AG08395 (cell line): ENCODE data around the gene BPNT1.
"Not testable (repeated sequence)": the region's sequence is repeated elsewhere in the genome, so short reads cannot be mapped to it uniquely, and the experiment has no call there.

Source experiments
- DNase-seq: peaks from one replicate; pipeline ENCODE4 v3.0.0; 2012; ENCODE audit warnings: mixed read lengths, low spot score

BPNT1 gene

GRCh38 chr1:220089650-220090556 is at the start of gene BPNT1:
Gene BPNT1, minus strand, starts transcription at chr1:220089788. Its CDS starts 9,942 bp downstream, at chr1:220079846.
- DNase-seq: peak; percentile 97

- DNase-seq: no peak
Measured at GRCh38 chr1:220137019-220137786, 47.6 kb upstream of the BPNT1 start.

GRCh38 chr1:220135755-220136154 is 46.2 kb upstream of the BPNT1 start:
- no peak for DNase-seq

GRCh38 chr1:220129479-220130210 is 40.1 kb upstream of the BPNT1 start:
- no peak for DNase-seq

GRCh38 chr1:220127076-220127475 is 37.5 kb upstream of the BPNT1 start:
- no peak for DNase-seq

GRCh38 chr1:220124542-220124941 is 35.0 kb upstream of the BPNT1 start:
- DNase-seq: peak; percentile 25

- DNase-seq: no peak
Measured at GRCh38 chr1:220123889-220124288, 34.3 kb upstream of the BPNT1 start.

GRCh38 chr1:220123066-220123465 is 33.5 kb upstream of the BPNT1 start:
- DNase-seq: no peak

- DNase-seq: no peak
Measured at GRCh38 chr1:220121791-220122530, 32.4 kb upstream of the BPNT1 start.

GRCh38 chr1:220119043-220119512 is 29.5 kb upstream of the BPNT1 start:
- DNase-seq: no peak

- DNase-seq: peak; percentile 26
Measured at GRCh38 chr1:220113136-220113695, 23.6 kb upstream of the BPNT1 start.

- DNase-seq: not testable (repeated sequence)
Measured at GRCh38 chr1:220112600-220112999, 23.0 kb upstream of the BPNT1 start.

- not testable (repeated sequence) for DNase-seq
Measured at GRCh38 chr1:220110473-220110872, 20.9 kb upstream of the BPNT1 start.

- DNase-seq: no peak
Measured at GRCh38 chr1:220099826-220100225, 10.2 kb upstream of the BPNT1 start.

- DNase-seq: peak; percentile 95
Measured at GRCh38 chr1:220094016-220094911, 4.7 kb upstream of the BPNT1 start, which contains the start of gene IARS2. Gene IARS2, plus strand, starts transcription at chr1:220094132. Its CDS starts 85 bp downstream, at chr1:220094217.

- no peak for DNase-seq
Measured at GRCh38 chr1:220093361-220094015, 3.9 kb upstream of the BPNT1 start.

- no peak for DNase-seq
Measured at GRCh38 chr1:220092694-220093093, 3.1 kb upstream of the BPNT1 start.

GRCh38 chr1:220086261-220086686 is 3.3 kb downstream of the BPNT1 start:
- DNase-seq: not testable (repeated sequence)

- DNase-seq: no peak
Measured at GRCh38 chr1:220084460-220084859, 5.1 kb downstream of the BPNT1 start.
